ENCODE results near the gene MEX3A.
"Not testable (repeated sequence)": the region's sequence is repeated elsewhere in the genome, so short reads cannot be mapped to it uniquely, and the experiment has no call there.

Gene MEX3A

DNA sequence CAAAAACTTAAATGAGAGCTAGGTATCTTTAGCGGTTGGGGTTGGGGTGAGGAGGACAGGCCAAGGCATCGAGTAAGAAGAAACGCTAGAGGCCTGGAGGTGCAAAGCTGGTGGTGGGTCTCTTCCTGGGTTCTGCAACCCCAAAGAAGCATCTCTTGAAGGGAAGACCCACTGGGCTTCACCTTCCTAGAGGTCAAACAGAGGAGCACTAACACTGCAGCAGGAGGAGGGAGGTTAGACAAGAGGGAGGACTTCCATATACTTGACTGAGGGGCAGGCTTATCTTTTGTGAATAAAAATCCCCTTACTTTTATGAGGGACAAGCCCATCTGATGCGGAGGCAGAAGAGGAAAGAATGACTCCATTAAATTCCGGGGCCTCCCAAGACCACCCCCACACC, 2.5 kb downstream of the MEX3A start:
- no peak for DNase-seq (ENCODE audit: low read depth in 2 of 2)

DNA sequence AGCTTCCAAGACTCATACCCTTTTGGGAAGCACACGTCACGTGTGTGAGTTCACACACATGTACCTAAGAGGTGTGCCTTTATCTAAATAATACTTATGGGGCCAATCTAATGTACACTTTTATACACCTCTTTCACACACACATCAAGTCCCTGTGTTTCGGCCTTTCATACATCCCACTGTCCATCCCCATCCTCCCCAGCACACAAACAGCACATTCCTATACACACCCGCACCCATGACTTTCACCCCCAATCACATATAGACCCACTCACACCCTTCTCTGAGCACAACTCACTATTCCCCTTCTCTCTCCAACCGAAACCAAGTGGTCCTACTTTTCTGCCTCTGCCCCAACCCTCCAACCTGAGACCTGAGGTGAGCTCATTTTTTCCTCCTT, 3.5 kb downstream of the MEX3A start:
- no peak for DNase-seq (ENCODE audit: low read depth in 2 of 2)

DNA sequence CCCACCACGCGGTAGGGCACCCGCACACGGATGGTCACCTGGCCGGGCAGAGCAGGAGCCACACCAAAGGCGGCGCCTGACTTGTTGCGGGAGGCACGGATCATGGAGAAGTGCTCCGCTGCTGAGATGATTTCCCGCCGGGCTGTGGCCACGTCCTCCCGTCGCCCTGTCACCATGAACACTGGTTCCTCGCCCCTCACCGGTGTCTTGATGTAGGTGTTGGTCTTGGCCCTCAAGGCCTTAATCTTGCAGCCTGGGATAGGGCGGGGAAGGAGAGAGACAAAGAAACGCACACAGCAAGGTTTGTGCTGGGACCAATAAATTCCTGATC, 4.9 kb downstream of the MEX3A start:
- no peak for DNase-seq (ENCODE audit: low read depth in 2 of 2)

DNA sequence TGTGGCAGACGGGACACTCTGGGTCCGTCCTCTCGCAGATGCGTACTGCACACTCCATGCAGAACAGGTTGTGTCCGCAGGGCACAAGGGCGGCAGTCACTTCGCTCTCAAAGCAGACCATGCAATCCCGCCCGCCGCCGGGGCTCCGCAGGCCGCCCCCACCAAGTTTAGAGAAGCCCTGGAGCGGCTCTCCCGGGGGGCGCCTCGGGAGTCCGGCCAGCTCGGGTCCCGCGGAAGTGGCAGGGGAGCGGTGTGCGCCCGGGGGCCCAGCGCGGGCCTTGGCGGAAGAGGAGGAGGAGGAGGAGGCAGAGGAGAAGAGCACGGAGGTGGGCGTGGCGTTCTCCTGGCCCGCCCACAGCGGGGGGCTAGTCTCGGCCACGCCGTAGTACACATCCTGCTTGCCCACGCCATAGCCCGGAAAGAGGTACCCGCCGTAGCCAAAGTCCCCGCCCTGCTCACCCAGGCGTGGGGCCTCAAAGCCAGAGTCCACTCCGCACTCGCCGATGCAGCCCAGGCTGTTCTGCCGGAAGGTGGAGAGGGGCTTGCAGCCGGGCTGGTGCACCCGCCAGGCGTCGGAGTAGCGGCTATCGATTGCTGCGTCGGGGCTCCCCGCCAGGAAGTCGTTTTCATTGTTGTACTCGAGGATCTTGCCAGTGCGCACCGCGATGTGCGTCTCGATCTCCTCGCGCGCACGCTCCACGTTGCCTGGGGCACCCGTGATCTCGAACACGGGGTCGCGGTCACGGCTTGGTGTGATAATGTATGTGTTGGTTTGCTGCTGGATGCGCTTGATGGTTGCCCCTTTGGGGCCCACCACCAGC, 5.4 kb downstream of the MEX3A start:
- DNase-seq (ENCODE audit: low read depth in 2 of 2) = no peak

DNA sequence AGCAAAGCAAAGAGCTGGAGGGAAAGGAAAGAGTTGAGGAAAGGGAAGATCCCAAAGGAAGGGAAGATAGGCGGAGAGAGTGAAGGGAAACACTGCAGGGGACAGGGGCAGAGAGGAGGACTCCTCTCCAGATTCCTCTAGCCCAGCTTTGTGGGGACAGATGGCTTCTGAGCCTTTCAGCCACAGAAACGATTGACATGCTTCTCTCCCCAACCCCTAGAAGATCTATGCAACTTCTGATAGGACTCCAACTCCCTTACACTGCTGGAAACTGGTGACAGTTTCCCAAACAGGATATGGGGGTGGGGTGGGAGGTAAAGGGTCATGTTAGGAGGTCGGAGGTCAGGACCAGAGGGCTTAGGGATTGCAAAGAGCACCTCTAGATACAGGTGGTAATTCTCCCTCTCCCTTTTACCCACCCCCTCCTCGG, 6.5 kb downstream of the MEX3A start:
- DNase-seq (ENCODE audit: low read depth in 2 of 2) = no peak

DNA sequence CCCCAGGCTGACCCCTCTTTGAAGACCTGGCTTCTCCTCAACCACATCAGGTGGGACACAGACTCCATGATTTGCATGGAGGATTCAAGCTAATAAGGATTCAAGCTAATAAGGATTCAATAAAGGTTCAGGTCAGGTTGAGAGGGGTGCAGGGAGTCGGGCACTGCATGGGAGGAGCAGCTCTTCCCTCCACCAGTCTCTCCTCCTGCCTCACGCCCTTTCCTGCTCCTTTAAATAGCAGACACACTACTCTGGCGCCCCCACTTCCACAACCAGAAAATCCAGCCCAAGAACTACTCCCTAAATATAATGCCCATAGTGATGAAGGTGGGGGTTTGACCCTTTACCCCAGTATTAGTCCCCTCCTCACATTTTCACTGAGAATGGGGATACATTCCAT, 7.1 kb downstream of the MEX3A start:
- no peak for DNase-seq (ENCODE audit: low read depth in 2 of 2)

DNA sequence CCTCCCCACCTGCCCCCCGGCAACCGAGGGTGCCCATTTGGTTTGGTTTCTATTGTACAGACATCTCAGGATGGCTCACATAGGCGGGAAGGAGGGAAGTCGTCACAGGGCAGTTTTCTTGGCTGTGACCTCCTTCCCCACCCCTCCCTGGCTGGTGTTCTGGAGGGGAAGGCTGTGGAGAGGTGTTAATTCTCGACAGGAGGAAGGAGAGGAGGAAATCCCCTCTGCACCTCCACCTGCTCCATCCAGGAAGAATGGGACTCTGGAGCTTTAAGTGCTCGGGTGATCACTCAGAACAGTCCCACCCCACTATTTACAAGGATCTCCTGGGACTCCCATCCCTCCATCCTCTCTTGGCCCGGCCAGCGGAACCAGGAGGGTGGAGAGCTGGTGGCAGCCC, 7.6 kb downstream of the MEX3A start:
- no peak for DNase-seq (ENCODE audit: low read depth in 2 of 2)

DNA sequence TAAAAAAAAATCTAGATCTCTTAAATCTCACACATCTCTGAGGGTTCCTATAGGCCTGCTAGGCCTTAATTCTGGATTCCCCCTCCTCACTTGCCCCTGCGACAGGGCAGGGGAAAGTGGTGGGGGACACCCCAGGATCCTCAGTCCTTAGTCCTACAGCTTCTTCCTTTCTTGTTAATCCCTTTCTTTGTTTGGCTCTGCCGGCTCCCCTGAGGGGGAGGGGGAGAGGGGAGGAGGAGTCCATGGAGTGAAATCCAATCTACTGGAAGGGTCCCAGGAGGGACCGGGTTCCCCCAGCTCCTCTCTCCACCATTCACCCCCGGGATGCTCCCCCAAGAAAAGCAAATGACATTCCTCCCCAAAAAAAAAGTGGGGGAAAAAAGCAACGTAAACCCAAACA, 8.5 kb downstream of the MEX3A start:
- no peak for DNase-seq (ENCODE audit: low read depth in 2 of 2)

DNA sequence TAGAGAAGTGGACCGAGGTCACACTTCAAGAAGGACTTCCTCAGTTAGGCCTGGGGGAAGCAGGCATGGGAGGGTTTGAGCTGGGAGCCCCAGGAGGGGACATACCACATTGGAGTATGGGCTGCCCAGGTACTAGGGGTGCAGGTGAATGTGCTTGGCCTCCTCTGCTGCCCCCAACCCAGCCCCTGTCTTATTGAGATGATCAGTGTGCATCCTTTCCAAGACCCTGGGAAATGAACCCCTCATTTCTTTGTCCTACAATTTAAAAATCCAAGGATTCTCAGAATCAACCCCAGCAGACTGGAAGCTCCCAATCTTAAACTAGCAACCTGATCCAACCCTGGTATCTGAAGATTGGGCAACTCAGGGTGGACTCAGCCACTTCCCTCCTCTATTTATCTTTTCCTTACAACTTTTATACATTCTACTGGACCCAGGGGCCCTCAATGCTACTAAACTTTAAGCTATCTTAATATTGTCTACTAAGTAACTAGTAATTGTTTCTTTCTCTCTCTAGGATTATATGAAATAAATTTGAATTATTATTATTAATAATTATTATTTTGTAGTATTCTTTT, 9.1 kb downstream of the MEX3A start:
- DNase-seq (ENCODE audit: low read depth in 2 of 2) = no peak

DNA sequence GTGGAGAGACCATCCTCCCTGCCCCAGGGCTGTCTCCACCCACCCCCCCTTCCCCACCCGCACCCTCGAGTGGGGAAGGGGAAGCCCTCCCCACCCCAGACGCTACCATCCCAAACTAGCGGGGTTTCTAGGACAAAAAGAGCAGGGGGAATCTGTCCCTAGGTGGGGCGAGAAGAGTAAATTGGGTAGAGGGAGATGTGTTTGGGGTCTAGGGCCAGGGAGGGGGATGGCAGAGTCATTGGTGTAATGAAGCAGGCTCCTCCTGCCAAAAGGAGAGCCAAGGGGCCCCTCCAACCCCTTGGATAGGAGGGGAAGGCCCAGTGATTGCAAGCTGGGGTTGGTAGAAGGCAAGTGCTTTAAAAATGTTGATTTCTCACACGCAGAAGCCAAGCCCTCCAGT, 10.0 kb downstream of the MEX3A start:
- no peak for DNase-seq (ENCODE audit: low read depth in 2 of 2)

DNA sequence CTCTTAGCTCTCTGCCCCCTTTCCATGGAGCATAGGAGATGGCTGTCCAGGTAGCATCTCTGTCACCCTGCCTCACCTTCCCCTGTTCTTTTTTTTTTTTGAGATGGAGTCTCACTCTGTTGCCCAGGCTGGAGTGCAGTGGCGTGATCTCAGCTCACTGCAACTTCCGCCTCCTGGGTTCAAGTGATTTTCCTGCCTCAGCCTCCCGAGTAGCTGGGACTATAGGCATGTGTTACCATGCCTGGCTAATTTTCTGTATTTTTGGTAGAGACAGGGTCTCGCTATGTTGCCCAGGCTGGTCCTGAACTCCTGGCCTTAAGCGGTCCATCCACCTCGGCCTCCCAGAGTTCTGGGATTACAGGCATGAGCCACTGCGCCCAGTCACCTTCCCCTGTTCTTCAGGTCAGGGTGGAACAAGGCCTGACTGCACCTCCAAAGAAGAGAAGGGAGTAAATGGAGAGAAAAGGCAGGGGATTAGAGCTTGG, 10.9 kb downstream of the MEX3A start:
- not testable (repeated sequence) for DNase-seq (ENCODE audit: low read depth in 2 of 2)

DNA sequence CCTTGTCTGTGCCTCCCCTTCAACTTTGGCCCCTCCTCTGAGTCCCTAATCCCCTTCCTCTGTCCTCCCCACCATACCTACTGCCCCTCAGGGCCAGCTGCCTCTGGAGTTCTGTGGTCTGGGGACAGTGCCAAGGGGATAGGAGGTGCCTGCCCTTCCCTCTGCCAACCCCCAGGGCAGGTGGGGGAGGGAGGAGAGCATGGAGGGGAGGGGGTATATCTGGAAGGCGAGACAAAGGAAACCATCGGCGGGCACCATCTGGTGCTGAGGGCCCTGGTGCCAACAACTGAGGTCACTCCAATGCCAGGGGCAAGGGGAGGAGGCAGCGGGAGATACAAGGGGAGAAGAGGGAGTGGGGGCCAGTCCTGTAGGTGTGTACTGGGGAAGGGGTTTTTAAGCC, 11.7 kb downstream of the MEX3A start:
- no peak for DNase-seq (ENCODE audit: low read depth in 2 of 2)

DNA sequence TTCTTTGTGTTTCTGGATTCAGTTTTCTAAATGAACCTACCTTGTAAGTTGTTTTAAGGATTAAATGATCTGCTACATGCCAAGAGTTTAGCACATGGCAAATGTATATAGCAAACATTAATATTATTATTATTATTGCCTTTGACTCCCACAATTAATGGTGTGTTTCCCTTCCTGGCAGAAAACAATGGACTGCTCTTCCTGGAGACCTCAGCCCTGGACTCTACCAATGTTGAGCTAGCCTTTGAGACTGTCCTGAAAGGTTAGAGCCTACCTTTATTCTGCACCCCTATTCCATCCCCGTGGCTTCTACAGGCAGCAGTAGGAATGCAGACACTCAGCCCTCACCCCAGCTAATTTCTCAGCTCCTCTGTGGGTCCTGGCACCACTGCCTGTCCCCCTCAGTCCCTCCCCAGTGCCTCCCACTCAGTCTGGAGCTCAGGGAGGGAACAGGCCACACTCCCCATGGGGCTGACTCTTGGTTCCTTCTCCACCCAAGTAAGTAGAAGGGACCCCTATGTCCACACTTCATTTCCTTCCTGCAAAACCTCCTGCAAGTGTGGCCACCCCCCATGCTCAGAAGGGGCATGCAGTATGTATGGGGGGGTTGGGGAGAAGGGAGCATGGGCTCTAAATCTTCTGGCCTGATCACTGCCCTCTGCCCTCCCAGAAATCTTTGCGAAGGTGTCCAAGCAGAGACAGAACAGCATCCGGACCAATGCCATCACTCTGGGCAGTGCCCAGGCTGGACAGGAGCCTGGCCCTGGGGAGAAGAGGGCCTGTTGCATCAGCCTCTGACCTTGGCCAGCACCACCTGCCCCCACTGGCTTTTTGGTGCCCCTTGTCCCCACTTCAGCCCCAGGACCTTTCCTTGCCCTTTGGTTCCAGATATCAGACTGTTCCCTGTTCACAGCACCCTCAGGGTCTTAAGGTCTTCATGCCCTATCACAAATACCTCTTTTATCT, 12.5 kb downstream of the MEX3A start:
- DNase-seq (ENCODE audit: low read depth in 2 of 2) = no peak

DNA sequence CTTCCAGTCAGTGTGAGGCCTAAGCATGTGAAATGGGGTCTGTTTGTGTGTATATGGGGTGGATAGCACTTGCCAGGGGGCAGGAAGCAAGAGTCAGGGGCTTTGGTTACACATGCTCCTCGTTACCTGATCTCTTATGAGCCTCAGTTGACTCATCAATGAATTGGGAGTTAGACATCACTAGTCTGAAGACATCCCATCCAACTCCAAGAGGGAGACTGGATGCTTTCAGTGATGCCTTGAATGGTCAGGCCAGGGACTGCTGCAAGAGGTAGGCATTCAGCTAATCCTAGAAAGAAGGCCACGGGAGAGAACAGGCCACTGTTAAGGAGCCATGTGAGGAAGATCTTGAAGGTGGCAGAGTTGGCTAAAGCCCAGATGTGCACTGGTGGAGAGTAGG, 15.0 kb downstream of the MEX3A start:
- no peak for DNase-seq (ENCODE audit: low read depth in 2 of 2)

DNA sequence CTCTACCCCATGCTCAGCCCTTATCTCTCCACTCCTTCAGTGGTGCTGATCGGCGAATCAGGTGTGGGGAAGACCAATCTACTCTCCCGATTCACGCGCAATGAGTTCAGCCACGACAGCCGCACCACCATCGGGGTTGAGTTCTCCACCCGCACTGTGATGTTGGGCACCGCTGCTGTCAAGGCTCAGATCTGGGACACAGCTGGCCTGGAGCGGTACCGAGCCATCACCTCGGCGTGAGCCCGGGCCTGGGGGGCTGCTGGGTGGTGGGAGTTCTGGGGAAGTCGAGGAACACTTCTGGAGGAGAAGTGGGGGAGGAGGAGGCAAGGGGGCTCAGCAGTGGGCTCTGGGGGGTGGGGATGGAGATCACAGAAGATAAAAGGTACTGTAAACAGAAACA, 16.4 kb downstream of the MEX3A start:
- no peak for DNase-seq (ENCODE audit: low read depth in 2 of 2)

DNA sequence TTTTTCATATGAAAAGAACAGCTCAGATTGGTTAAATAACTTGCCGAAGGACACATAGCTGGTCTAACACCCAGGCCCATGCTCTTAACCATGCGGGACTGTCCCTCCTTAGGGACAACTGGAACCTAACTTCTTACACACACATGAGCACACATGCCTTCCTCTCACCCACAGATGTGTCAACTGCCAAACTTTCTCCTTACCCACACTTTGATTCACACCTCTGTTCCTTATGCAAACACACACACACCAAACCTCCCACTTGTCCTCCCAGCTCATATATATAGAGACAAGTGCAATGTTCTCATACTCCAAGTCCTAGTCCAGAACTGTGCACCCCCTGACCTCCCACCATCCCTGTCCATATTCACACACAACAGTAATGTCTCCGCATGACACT, 17.1 kb downstream of the MEX3A start:
- DNase-seq (ENCODE audit: low read depth in 2 of 2) = no peak

DNA sequence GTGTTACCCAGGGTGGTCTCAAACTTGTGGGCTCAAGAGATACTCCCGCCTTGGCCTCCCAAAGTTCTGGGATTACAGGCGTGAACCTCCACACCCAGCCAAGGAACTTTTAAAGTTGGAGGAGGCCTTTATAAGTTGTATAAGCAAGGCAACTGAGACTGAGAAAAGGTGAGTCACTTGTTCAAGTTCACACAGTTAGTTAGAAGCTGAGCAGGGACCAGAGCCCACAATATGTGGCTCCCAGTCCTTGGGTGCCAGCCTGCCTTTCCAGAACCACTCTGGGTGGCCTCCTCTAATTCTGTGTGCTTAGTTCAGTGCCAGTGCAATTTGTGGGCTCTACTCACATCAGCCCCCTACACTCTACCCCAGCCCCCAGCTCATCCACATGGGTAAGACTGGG, 17.6 kb downstream of the MEX3A start:
- no peak for DNase-seq (ENCODE audit: low read depth in 2 of 2)

DNA sequence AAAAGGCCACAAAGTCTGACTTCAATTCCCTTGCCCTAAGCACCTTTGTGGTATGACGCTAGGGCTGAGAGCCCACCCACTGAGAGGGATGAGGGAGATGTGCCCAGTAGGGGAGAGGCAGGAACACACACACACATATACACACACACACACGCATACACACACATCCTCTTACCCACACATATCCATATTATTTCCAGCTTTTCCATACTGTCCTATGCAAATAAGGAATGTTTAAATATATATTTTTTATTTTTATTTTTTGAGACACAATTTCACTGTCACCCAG, 18.3 kb downstream of the MEX3A start:
- no peak for DNase-seq (ENCODE audit: low read depth in 2 of 2)

DNA sequence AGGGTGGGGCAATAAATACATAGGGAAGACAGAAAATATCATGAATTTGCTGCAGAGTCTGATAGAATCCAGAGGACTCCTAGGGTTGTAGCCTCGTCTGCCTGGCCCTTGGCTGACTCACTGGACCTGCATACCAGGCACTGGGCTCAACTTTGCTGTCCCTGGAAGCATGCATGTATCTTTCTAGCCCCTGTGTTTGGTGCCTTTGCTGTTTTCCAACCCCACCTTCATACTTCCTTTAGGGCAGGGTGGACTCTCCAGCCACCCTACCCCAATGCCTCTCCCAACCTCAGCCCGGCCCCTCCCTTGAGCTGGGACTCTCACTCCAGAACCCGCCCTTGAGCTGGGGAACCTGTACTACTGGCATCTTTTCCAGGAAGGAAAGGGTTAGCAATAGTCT, 20.1 kb downstream of the MEX3A start:
- no peak for DNase-seq (ENCODE audit: low read depth in 2 of 2)

DNA sequence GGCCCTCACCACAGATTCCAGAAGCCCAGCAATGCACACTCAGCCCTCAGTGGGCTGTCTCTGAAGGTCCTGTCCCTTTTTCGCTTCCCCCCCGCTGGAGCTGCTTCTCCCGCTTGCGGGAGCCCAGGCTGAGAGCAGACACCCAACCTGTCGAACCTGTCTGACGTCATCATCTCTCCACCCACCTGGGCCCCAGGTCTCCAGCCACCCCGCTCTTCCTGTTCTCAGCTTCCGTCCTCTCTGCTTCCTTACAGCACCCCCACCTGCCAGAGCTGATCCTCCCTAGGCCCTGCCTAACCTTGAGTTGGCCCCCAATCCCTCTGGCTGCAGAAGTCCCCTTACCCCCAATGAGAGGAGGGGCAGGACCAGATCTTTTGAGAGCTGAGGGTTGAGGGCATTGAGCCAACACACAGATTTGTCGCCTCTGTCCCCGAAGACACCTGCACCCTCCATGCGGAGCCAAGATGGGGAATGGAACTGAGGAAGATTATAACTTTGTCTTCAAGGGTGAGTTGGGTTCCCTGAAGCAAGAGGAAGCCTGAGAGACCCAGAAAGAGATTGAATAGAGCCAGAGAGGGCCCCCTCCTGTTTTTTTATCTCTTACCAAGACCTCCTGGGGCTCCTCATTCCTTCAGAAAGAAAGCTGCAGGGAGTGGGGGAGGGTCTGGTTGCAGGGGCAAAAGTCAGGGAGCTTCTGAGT, 21.2 kb downstream of the MEX3A start, which contains the start of gene RAB25:
Gene RAB25, plus strand, starts transcription at position 224 of the 700 bp plus-strand sequence. Its CDS starts 241 bp downstream, at position 465.
- DNase-seq (ENCODE audit: low read depth in 2 of 2) = no peak

DNA sequence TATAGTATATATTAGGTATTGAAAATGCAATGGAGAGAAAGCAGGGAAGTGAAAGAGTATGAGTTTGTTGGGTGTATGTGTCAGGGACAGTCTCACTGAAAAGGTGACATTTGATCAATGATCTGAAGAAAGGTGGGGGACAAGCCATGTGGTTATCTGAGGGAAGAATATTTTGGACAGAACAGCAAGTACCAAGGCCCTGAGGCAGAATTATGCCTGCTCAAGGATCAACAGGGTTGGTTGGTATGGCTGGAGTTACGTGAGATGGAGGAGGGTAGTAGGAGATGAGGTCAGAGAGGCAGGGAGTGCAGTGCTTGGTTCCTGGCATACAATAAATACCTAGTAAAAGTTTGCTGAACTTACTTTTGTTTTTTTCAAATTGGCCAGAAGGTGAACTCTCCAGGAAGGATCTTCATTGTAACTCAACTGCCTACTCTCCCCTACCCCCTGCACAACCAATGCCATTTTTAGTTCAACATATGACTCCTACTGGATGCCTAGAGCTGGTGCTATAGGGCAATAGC, 25.9 kb downstream of the MEX3A start:
- DNase-seq (ENCODE audit: low read depth in 2 of 2) = no peak

Measured in stimulated activated CD4-positive, alpha-beta T cell treated with anti-CD3 and anti-CD28 coated beads, Interleukin-1b, Interleukin-23, amount 100 ng/mL, for 4 hours (primary cell).